Esophagus squamous epithelium (tissue), 5 donors: Measurements from ENCODE around the gene RNLS. TPM values are rescaled to one million over a fixed set of nuclear protein-coding genes. Genes with fewer than 3 reads are reported as not detected.

Experiments used
- DNase-seq: peaks from one replicate; lab custom pipeline; 2025; lab: John Stamatoyannopoulos, UW
- H3K27ac ChIP-seq, 4 donors: fragments of 200-600 bp; sonication (generic); one replicate each; pipeline ENCODE4 v1.5.1; 2016 to 2019; ENCODE audit warnings: mild to moderate bottlenecking in 1 of 4
- H3K27me3 ChIP-seq, 4 donors: fragments of 200-600 bp; sonication (generic); 1 replicate in 3 of 4; 2 replicates in 1 of 4; pipeline versions ENCODE4 v1.5.1 to v1.6.0; 2017 to 2021; ENCODE audit warnings: antibody characterized with exemption in 1 of 4
- H3K36me3 ChIP-seq, 3 donors: fragments of 200-600 bp; sonication (generic); one replicate each; pipeline ENCODE4 v1.5.1; 2016 to 2019
- H3K4me1 ChIP-seq, 3 donors: fragments of 200-600 bp; sonication (generic); one replicate each; pipeline ENCODE4 v1.5.1; 2017 to 2019
- H3K4me3 ChIP-seq, 4 donors: fragments of 200-600 bp; sonication (generic); 1 replicate in 3 of 4; 2 replicates in 1 of 4; pipeline ENCODE4 v1.5.1; 2016 to 2019; ENCODE audit warnings: mild to moderate bottlenecking in 2 of 4, moderate library complexity in 1 of 4
- H3K9me3 ChIP-seq, 3 donors: fragments of 200-600 bp; sonication (generic); one replicate each; pipeline ENCODE4 v1.5.1; 2016 to 2019
- CTCF ChIP-seq, 6 experiments: fragments of 450-650 bp in 4 of 6; fragments of 200-600 bp in 2 of 6; sonication (generic) in 2 of 6; IDR thresholded peaks; one replicate each; pipeline ENCODE4 v1.5.1; 2016 to 2019; ENCODE audit warnings: antibody characterized with exemption in 6 of 6, mild to moderate bottlenecking in 4 of 6, moderate library complexity in 4 of 6
- POLR2A ChIP-seq, 4 donors: fragments of 450-650 bp; IDR thresholded peaks; one replicate each; pipeline ENCODE4 v1.6.1; 2017; ENCODE audit warnings: antibody characterized with exemption in 4 of 4, mild to moderate bottlenecking in 4 of 4, moderate library complexity in 3 of 4
- WGBS, 2 donors: methylation state at CpG; one replicate each; pipeline ENCODE4 v1.1.5; 2018; 5-methylcytosine and 5-hydroxymethylcytosine counted together
- intact Hi-C: fragments of 100-400 bp; cut with DNase I; formaldehyde crosslinking; loops from one replicate; pipeline ENCODE4 v1.15.0; 2022
- total RNA-seq, 4 donors: library from RNA; depleted of rRNA; stranded (reverse); fragments of >200 nt; gene quantifications; one replicate each; pipeline ENCODE4 v1.1.0, GENCODE V29; 2016
- donor health status: DM: yes; HTN: yes; CAD: no.

The RNLS gene
- total RNA-seq, 4 donors from 2014 or later = 7.9 to 13.5 (median 10.5) TPM

- intact Hi-C loops = no loop called here
- H3K36me3 ChIP-seq = no peaks in the 10 kb centered on the region
- peaks cover 0 to 13% (median 0%) of the 10 kb centered on the region in 3 donors for H3K4me1 ChIP-seq
- no peak overlapping the region for H3K27ac ChIP-seq
- TF ChIP-seq CTCF (IDR thresholded peaks at IDR 0.05) (no peak), POLR2A (IDR thresholded peaks at IDR 0.05) (no peak)
- H3K9me3 ChIP-seq = no peaks in the 10 kb centered on the region
- H3K27me3 ChIP-seq = no peaks in the 10 kb centered on the region
- 71 to 86% methylated on average over 1 of the region's 1 CpG for WGBS, 2 donors
- DNase-seq = no peak
- H3K4me3 ChIP-seq = no peak overlapping the region
Observed at GRCh38 chr10:88428442-88428841, 154.7 kb downstream of the RNLS start.

GRCh38 chr10:88427024-88427423 lies 156.1 kb downstream of the RNLS start:
- no peak overlapping the region for H3K27ac ChIP-seq
- 88 to 94% methylated on average over 2 of the region's 2 CpGs for WGBS, 2 donors

GRCh38 chr10:88424881-88425280 lies 158.2 kb downstream of the RNLS start:
- Histone ChIP-seq H3K4me1 (peaks cover 0 to 9% (median 0%) of the 10 kb centered on the region in 3 donors), H3K9me3 (no peaks in the 10 kb centered on the region), H3K27ac (no peak overlapping the region), H3K27me3 (no peaks in the 10 kb centered on the region), H3K36me3 (no peaks in the 10 kb centered on the region), H3K4me3 (no peak overlapping the region)
- intact Hi-C loops = no loop called here
- WGBS, 2 donors = 49 to 51% methylated on average over 5 of the region's 5 CpGs
- no peak for DNase-seq
- TF ChIP-seq POLR2A (IDR thresholded peaks at IDR 0.05) = no peak
- no peak for TF ChIP-seq CTCF (IDR thresholded peaks at IDR 0.05)

More at GRCh38 chr10:88427024-88427423, 156.1 kb downstream of the RNLS start:
- no peaks in the 10 kb centered on the region for H3K9me3 ChIP-seq
- no peak overlapping the region for H3K4me3 ChIP-seq
- DNase-seq = no peak
- H3K36me3 ChIP-seq = no peaks in the 10 kb centered on the region
- no peaks in the 10 kb centered on the region for H3K27me3 ChIP-seq
- intact Hi-C loops = no loop called here
- no peak for TF ChIP-seq POLR2A (IDR thresholded peaks at IDR 0.05)
- peaks cover 0 to 9% (median 0%) of the 10 kb centered on the region in 3 donors for H3K4me1 ChIP-seq

- Histone ChIP-seq H3K4me1 (peaks cover 0 to 5% (median 0%) of the 10 kb centered on the region in 3 donors), H3K27me3 (no peaks in the 10 kb centered on the region), H3K27ac (no peak overlapping the region), H3K9me3 (no peaks in the 10 kb centered on the region), H3K4me3 (no peak overlapping the region), H3K36me3 (no peaks in the 10 kb centered on the region)
- intact Hi-C loops = no loop called here
- DNase-seq = no peak
- TF ChIP-seq CTCF (IDR thresholded peaks at IDR 0.05) = no peak
- no peak for TF ChIP-seq POLR2A (IDR thresholded peaks at IDR 0.05)
Observed at GRCh38 chr10:88423732-88424131, 159.4 kb downstream of the RNLS start.

GRCh38 chr10:88421590-88421989 lies 161.5 kb downstream of the RNLS start:
- Histone ChIP-seq H3K4me1 (no peaks in the 10 kb centered on the region), H3K27ac (no peak overlapping the region), H3K4me3 (no peak overlapping the region), H3K36me3 (no peaks in the 10 kb centered on the region), H3K9me3 (no peaks in the 10 kb centered on the region), H3K27me3 (no peaks in the 10 kb centered on the region)
- no peak for DNase-seq
- intact Hi-C loops = no loop called here
- 88 to 92% methylated on average over 4 of the region's 4 CpGs for WGBS, 2 donors
- TF ChIP-seq CTCF (IDR thresholded peaks at IDR 0.05) = no peak
- no peak for TF ChIP-seq POLR2A (IDR thresholded peaks at IDR 0.05)

- no peak for DNase-seq
- Histone ChIP-seq H3K9me3 (no peaks in the 10 kb centered on the region), H3K4me1 (no peaks in the 10 kb centered on the region), H3K36me3 (no peaks in the 10 kb centered on the region), H3K27me3 (no peaks in the 10 kb centered on the region), H3K4me3 (no peak overlapping the region), H3K27ac (no peak overlapping the region)
- 100% methylated on average over 1 of the region's 1 CpG for WGBS, 2 donors
- TF ChIP-seq CTCF (IDR thresholded peaks at IDR 0.05) (no peak), POLR2A (IDR thresholded peaks at IDR 0.05) (no peak)
- intact Hi-C loops = no loop called here
Observed at GRCh38 chr10:88418871-88419270, 164.2 kb downstream of the RNLS start.
